Activated naive CD8-positive, alpha-beta T cell treated with anti-CD3 and anti-CD28 coated beads, Interleukin-2, amount 50 U/mL, for 16 hours (primary cell): ENCODE data around the gene THBD.

Source experiments
- DNase-seq: peaks from one replicate; pipeline ENCODE4 v3.0.0-alpha.2; 2020; ENCODE audit warnings: low read depth, low spot score

Gene THBD

GRCh38 chr20:23011008-23011721 is 38.3 kb downstream of the THBD start:
- no peak for DNase-seq

GRCh38 chr20:23010096-23010495 is 39.4 kb downstream of the THBD start:
- DNase-seq: no peak

GRCh38 chr20:23009636-23010035 is 39.8 kb downstream of the THBD start:
- DNase-seq: no peak

- no peak for DNase-seq
Observed at GRCh38 chr20:23008667-23009066, 40.8 kb downstream of the THBD start.

DNA sequence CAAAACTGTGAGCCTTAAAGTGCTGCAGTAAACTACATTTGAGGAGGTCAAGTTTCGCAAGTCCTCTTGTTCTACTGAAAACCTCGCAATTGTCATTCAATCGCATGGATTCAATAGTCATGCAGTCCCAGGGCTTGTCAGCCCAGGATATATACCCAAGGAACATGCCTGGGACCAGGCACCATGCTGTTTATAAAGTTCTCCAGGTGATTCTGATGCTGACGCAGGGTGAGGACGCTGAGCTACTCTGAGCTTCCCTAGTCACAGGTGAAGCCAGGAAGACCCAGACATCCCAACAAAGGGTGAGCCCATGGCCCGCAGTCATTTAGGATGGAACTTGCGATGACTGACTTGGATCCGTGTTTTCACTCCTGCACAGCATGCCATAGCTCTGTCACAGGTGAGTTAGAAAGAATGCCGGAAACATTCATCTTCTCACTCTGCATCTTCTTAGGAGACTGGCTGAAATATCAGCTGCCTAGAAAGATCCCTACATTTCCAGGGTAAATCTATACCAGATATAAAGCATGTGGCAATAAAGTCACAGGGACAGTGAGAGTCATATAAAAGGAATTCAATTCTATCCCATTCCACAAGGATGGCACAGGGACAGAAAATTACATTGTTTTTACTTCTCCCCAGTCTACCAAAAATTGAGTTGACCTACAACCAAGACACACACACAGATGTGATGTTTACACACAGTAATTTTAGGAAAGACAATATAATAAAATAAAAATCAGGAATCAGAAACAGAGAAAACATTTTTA is 41.4 kb downstream of the THBD start:
- no peak for DNase-seq

- no peak for DNase-seq
Observed at GRCh38 chr20:23007462-23007861, 42.0 kb downstream of the THBD start.

DNA sequence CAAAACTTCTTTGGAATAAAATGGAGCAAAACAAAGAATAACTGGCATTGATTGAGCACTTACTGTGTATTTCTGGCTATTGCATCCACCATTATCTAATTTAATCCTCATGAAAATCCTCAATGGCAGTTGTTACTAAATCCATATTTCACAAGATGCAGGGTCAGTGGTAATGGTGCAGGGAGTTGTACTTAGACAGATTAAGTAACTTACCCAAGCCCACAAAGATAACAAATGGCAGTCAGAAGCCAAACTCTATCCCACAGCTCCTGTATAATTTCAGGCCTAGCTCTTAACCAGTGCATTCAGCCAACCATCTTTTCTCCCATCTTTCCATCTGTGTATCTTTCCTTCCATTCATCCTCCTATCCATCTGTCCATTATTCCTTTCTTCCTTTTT is 43.7 kb downstream of the THBD start:
- no peak for DNase-seq

GRCh38 chr20:23003881-23004460 is 45.5 kb downstream of the THBD start:
- no peak for DNase-seq

- no peak for DNase-seq
Observed at GRCh38 chr20:23003077-23003635, 46.3 kb downstream of the THBD start.

DNA sequence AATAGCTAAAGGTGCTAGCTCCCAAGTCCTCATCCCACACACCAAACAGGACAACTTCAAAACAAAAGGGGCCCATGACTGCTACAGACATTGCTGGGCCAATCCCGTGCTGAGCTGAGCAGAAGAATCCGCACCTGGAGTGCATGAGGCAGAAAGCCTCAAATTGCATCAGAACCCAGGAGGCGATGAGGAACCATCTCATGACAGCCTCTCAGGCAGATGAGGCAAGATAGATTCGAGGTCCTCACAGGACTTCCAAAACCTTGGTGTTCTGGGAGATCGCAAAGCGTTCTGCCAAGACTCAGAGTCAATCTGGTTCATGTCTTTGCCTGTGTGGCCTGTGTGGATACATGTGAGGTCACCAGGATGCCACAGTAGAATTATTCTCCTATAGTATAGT is 47.2 kb downstream of the THBD start:
- no peak for DNase-seq

- no peak for DNase-seq
Observed at GRCh38 chr20:23000232-23000947, 49.1 kb downstream of the THBD start.

DNA sequence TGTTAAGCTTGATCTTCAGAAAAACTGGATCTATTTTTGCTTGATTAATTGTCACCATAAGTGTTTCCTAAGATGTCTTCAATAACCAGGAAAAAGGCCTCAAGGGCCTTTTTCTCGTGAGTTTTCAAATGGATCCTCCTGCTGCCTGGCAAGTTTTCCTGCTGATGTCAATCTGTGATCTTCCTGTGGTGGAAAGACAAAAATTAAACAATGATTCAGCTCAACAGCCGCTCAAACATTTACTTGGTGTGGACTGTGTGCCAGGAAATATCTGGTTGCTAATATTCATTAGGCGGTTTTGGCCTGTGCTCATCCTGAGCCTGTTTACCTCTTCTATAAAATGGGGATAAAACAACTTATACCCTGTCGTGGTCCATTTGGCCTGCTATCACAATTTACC is 49.7 kb downstream of the THBD start:
- DNase-seq: no peak

- no peak for DNase-seq
Observed at GRCh38 chr20:22998476-22998875, 51.0 kb downstream of the THBD start.

- DNase-seq: no peak
Observed at GRCh38 chr20:22995923-22996322, 53.5 kb downstream of the THBD start.
